Measurements from ENCODE around the gene VILL.

GRCh38 chr3:38001456-38002081 lies 11.0 kb downstream of the VILL start:
- no peak for TF ChIP-seq ZNF274 (IDR thresholded peaks at IDR 0.05; ENCODE audit: low read depth, low read length)
- no peak for TF ChIP-seq YY1 (IDR thresholded peaks at IDR 0.05; ENCODE audit: insufficient read depth, insufficient read length)
- TF ChIP-seq SUZ12 (IDR thresholded peaks at IDR 0.05; ENCODE audit: extremely low read depth, insufficient read depth, insufficient read length) = no peak
